Measurements from ENCODE around the gene PBX2. TPM values are rescaled to one million over a fixed set of nuclear protein-coding genes. Genes with fewer than 3 reads are reported as not detected.
"Not testable (repeated sequence)": the region's sequence is repeated elsewhere in the genome, so short reads cannot be mapped to it uniquely, and the experiment has no call there.

Gene PBX2
- total RNA-seq, 1 donor from 2014 or later, result 25.1 TPM

GRCh38 chr6:32203426-32204267 is 13.6 kb upstream of the PBX2 start:
- DNase-seq (ENCODE audit: low read depth), result no peak

- no peak for DNase-seq (ENCODE audit: low read depth)
Observed at GRCh38 chr6:32202186-32202585, 12.2 kb upstream of the PBX2 start.

GRCh38 chr6:32200711-32201475 is 10.9 kb upstream of the PBX2 start:
- DNase-seq (ENCODE audit: low read depth), result no peak

GRCh38 chr6:32198866-32199265 is 8.9 kb upstream of the PBX2 start:
- no peak for DNase-seq (ENCODE audit: low read depth)

GRCh38 chr6:32198345-32198696 is 8.3 kb upstream of the PBX2 start:
- no peak for DNase-seq (ENCODE audit: low read depth)

GRCh38 chr6:32196682-32197616 is 6.9 kb upstream of the PBX2 start:
- no peak for DNase-seq (ENCODE audit: low read depth)

- DNase-seq (ENCODE audit: low read depth), result peak; percentile 77
Observed at GRCh38 chr6:32195902-32196681, 6.1 kb upstream of the PBX2 start.

- peak; percentile 100 for DNase-seq (ENCODE audit: low read depth)
Observed at GRCh38 chr6:32195652-32195901, 5.6 kb upstream of the PBX2 start.

- peak; percentile 66 for DNase-seq (ENCODE audit: low read depth)
Observed at GRCh38 chr6:32194825-32195651, 5.0 kb upstream of the PBX2 start.

- no peak for DNase-seq (ENCODE audit: low read depth)
Observed at GRCh38 chr6:32194388-32194787, 4.4 kb upstream of the PBX2 start.

GRCh38 chr6:32193096-32193495 is 3.1 kb upstream of the PBX2 start:
- not testable (repeated sequence) for DNase-seq (ENCODE audit: low read depth)

- no peak for DNase-seq (ENCODE audit: low read depth)
Observed at GRCh38 chr6:32192608-32193039, 2.6 kb upstream of the PBX2 start, which contains the start of gene GPSM3. GPSM3 (minus strand) TSS chr6:32192643; CDS start chr6:32192513, 130 bp downstream.

- DNase-seq (ENCODE audit: low read depth), result no peak
Observed at GRCh38 chr6:32191696-32192607, 1.9 kb upstream of the PBX2 start.

GRCh38 chr6:32190911-32191677 is 1.1 kb upstream of the PBX2 start:
- DNase-seq (ENCODE audit: low read depth), result no peak

- no peak for DNase-seq (ENCODE audit: low read depth)
Observed at GRCh38 chr6:32189742-32190053, 304 bp downstream of the PBX2 start.

- DNase-seq (ENCODE audit: low read depth), result no peak
Observed at GRCh38 chr6:32189069-32189741, 797 bp downstream of the PBX2 start.

GRCh38 chr6:32188381-32189068 is 1.5 kb downstream of the PBX2 start:
- DNase-seq (ENCODE audit: low read depth), result peak; percentile 58

Measured in myocyte (in vitro differentiated cells).